ENCODE data around the gene CD200. TPM values are rescaled to one million over a fixed set of nuclear protein-coding genes. Genes with fewer than 3 reads are reported as not detected.

Gene CD200
- total and polyA plus RNA-seq, 4 donors: 0.10 to 0.28 (median 0.20) TPM

DNA sequence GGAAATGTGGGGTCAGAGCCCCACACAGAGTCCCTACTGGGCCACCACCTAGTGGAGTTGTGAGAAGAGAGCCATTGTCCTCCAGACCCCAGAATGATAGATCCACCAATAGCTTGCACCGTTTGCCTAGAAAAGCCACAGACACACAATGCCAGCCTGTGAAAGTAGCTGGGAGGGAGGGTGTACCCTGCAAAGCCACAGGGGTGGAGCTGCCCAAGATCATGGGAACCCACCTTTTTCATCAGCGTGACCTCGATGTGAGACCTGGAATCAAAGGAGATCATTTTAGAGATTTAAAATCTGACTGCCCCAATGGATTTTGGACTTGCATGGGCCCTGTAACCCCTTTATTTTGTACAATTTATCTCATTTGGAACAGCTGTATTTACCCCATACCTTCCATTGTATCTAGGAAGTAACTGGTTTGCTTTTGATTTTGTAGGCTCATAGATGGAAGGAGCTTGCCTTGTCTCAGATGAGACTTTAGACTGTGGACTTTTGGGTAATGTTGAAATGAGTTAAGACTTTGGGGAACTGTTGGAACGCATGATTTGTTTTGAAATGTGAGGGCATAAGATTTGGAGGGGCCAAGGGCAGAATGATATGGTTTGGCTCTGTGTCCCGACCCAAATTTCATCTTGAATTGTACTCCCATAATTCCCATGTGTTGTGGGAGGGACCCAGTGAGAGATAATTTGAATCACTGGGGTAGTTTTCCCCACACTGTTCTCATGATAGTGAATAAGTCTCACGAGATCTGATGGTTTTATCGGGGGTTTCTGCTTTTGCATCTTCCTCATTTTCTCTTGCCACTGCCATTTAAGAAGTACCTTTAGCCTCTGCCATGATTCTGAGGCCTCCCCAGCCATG, 49.0 kb downstream of the CD200 start (continued):
- TF ChIP-seq, protein P1, sequence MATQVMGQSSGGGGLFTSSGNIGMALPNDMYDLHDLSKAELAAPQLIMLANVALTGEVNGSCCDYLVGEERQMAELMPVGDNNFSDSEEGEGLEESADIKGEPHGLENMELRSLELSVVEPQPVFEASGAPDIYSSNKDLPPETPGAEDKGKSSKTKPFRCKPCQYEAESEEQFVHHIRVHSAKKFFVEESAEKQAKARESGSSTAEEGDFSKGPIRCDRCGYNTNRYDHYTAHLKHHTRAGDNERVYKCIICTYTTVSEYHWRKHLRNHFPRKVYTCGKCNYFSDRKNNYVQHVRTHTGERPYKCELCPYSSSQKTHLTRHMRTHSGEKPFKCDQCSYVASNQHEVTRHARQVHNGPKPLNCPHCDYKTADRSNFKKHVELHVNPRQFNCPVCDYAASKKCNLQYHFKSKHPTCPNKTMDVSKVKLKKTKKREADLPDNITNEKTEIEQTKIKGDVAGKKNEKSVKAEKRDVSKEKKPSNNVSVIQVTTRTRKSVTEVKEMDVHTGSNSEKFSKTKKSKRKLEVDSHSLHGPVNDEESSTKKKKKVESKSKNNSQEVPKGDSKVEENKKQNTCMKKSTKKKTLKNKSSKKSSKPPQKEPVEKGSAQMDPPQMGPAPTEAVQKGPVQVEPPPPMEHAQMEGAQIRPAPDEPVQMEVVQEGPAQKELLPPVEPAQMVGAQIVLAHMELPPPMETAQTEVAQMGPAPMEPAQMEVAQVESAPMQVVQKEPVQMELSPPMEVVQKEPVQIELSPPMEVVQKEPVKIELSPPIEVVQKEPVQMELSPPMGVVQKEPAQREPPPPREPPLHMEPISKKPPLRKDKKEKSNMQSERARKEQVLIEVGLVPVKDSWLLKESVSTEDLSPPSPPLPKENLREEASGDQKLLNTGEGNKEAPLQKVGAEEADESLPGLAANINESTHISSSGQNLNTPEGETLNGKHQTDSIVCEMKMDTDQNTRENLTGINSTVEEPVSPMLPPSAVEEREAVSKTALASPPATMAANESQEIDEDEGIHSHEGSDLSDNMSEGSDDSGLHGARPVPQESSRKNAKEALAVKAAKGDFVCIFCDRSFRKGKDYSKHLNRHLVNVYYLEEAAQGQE (IDR thresholded peaks at IDR 0.05): no peak

DNA sequence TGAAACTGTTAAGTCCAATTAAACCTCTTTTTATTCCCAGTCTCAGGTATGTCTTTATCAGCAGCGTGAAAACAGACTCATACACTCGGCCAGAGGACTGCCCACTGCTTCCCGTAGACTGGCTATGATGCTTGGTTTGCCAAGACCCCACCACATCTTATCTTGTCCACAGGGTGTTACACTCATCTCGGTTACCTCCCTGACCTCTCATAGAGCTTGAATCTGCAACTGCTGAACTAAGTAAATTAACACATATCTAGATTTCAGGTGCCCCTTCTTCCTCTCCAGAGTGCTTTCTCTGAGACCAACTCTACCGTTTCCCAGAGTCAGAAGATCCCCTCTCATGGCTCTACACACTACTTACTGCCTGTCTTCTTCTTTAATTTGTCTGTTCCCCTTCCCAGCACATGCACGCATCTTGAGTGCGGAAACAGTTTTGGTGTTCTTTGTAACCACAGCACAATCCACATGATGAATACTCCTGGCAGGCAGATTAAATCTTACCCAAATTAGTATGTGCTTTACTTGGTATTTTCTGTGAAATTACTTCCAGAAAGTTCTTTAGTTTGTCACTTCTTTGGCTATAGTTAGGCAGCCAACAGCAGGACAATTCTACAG, 49.7 kb downstream of the CD200 start:
- H3K4me3 ChIP-seq (ENCODE audit: low read depth in 1 of 3, low read length in 3 of 3): no peak overlapping the region
- TF ChIP-seq FOXA2 (IDR thresholded peaks at IDR 0.05): no peak
- TF ChIP-seq SP1 (IDR thresholded peaks at IDR 0.05): no peak
- no peak for TF ChIP-seq RAD21 (IDR thresholded peaks at IDR 0.05)
- TF ChIP-seq, protein P2, sequence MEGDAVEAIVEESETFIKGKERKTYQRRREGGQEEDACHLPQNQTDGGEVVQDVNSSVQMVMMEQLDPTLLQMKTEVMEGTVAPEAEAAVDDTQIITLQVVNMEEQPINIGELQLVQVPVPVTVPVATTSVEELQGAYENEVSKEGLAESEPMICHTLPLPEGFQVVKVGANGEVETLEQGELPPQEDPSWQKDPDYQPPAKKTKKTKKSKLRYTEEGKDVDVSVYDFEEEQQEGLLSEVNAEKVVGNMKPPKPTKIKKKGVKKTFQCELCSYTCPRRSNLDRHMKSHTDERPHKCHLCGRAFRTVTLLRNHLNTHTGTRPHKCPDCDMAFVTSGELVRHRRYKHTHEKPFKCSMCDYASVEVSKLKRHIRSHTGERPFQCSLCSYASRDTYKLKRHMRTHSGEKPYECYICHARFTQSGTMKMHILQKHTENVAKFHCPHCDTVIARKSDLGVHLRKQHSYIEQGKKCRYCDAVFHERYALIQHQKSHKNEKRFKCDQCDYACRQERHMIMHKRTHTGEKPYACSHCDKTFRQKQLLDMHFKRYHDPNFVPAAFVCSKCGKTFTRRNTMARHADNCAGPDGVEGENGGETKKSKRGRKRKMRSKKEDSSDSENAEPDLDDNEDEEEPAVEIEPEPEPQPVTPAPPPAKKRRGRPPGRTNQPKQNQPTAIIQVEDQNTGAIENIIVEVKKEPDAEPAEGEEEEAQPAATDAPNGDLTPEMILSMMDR (IDR thresholded peaks at IDR 0.05; ENCODE audit: low read depth, low read length, missing input control): no peak
- TF ChIP-seq, protein P1 (IDR thresholded peaks at IDR 0.05): no peak
- no peak for TF ChIP-seq HNF4G (IDR thresholded peaks at IDR 0.05)
- no peak for TF ChIP-seq JUND (IDR thresholded peaks at IDR 0.05)
- TF ChIP-seq, protein P3, sequence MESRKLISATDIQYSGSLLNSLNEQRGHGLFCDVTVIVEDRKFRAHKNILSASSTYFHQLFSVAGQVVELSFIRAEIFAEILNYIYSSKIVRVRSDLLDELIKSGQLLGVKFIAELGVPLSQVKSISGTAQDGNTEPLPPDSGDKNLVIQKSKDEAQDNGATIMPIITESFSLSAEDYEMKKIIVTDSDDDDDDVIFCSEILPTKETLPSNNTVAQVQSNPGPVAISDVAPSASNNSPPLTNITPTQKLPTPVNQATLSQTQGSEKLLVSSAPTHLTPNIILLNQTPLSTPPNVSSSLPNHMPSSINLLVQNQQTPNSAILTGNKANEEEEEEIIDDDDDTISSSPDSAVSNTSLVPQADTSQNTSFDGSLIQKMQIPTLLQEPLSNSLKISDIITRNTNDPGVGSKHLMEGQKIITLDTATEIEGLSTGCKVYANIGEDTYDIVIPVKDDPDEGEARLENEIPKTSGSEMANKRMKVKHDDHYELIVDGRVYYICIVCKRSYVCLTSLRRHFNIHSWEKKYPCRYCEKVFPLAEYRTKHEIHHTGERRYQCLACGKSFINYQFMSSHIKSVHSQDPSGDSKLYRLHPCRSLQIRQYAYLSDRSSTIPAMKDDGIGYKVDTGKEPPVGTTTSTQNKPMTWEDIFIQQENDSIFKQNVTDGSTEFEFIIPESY (IDR thresholded peaks at IDR 0.05): no peak
- TF ChIP-seq NR2F2 (IDR thresholded peaks at IDR 0.05): no peak
- TF ChIP-seq GABPA (IDR thresholded peaks at IDR 0.05 in 1 of 2, conservative IDR thresholded peaks at IDR 0.05 in 1 of 2): no peak
- TF ChIP-seq YY1 (IDR thresholded peaks at IDR 0.05): no peak
- TF ChIP-seq, protein P4, sequence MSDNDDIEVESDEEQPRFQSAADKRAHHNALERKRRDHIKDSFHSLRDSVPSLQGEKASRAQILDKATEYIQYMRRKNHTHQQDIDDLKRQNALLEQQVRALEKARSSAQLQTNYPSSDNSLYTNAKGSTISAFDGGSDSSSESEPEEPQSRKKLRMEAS (IDR thresholded peaks at IDR 0.05): no peak
- TF ChIP-seq TAF1 (conservative IDR thresholded peaks at IDR 0.05): no peak
- no peak for TF ChIP-seq EGR1 (IDR thresholded peaks at IDR 0.05; ENCODE audit: low read depth in 2 of 2)
- TF ChIP-seq RXRA (IDR thresholded peaks at IDR 0.05): no peak
- TF ChIP-seq, protein P5, sequence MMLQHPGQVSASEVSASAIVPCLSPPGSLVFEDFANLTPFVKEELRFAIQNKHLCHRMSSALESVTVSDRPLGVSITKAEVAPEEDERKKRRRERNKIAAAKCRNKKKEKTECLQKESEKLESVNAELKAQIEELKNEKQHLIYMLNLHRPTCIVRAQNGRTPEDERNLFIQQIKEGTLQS (IDR thresholded peaks at IDR 0.05): no peak
- no peak for TF ChIP-seq HNF4A (conservative IDR thresholded peaks at IDR 0.05)
- H3K9me3 ChIP-seq (ENCODE audit: control insufficient read depth in 4 of 4, low read length in 3 of 4): no peaks in the 10 kb centered on the region
- H3K27me3 ChIP-seq (ENCODE audit: control insufficient read depth in 4 of 4, insufficient read depth in 4 of 4, low read length in 3 of 4): no peaks in the 10 kb centered on the region
- 82% methylated on average over 7 of the region's 7 CpGs for WGBS
- peaks cover 0 to 1% (median 0%) of the 10 kb centered on the region in 4 donors for H3K36me3 ChIP-seq (ENCODE audit: control insufficient read depth in 4 of 4, insufficient read depth in 3 of 4, low read depth in 1 of 4, low read length in 3 of 4)
- no peak overlapping the region for H3K27ac ChIP-seq (ENCODE audit: low read depth in 1 of 2, low read length in 2 of 2)
- DNase-seq (ENCODE audit: low spot score): no peak
- H3K4me1 ChIP-seq (ENCODE audit: control insufficient read depth in 4 of 4, insufficient read depth in 4 of 4, low read length in 3 of 4): no peaks in the 10 kb centered on the region
- H3K9ac ChIP-seq (ENCODE audit: low read depth in 1 of 2, low read length in 2 of 2): no peak overlapping the region
